ENCODE results near the gene FREM1.

Gene FREM1

DNA sequence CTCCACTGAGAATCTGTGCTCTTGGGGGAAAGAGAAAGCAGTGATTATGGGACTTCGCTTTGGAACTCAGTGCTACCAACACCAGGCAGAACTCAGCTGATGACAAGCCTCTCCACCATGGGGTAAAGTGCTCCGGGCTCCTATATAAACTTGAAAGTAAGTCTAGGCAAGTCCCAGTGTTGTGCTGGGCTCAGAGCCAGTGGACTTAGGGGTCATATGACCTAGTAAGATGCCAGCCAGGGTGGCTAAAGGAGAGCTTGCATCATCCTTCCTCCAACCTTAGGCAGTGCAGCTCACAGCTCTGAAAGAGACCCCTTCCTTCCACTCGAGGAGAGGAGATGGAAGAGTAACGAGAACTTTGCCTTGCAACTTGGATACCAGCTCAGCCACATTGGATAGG is 35.1 kb upstream of the FREM1 start:
- no peak for ATAC-seq
- TF ChIP-seq OSR1 (CRISPR knock-in tag; IDR thresholded peaks at IDR 0.05): no peak
- TF ChIP-seq PATZ1 (CRISPR knock-in tag; IDR thresholded peaks at IDR 0.05; ENCODE audit: borderline replicate concordance): no peak

- TF ChIP-seq ISL1 (CRISPR knock-in tag; IDR thresholded peaks at IDR 0.05) (no peak), GLIS3 (CRISPR knock-in tag; IDR thresholded peaks at IDR 0.05) (no peak), ZC3H10 (CRISPR knock-in tag; IDR thresholded peaks at IDR 0.05) (no peak), OSR1 (CRISPR knock-in tag; IDR thresholded peaks at IDR 0.05) (no peak), BACH2 (CRISPR knock-in tag; IDR thresholded peaks at IDR 0.05; ENCODE audit: borderline replicate concordance) (no peak)
- no peak for ATAC-seq
These were observed 31.5 kb upstream of the FREM1 start for GRCh38 chr9:14941501-14942405.

- TF ChIP-seq CSDC2 (CRISPR knock-in tag; IDR thresholded peaks at IDR 0.05) (no peak), TCF4 (CRISPR knock-in tag; IDR thresholded peaks at IDR 0.05; ENCODE audit: borderline replicate concordance) (no peak), PATZ1 (CRISPR knock-in tag; IDR thresholded peaks at IDR 0.05; ENCODE audit: borderline replicate concordance) (no peak), POU6F1 (CRISPR knock-in tag; IDR thresholded peaks at IDR 0.05; ENCODE audit: borderline replicate concordance, low read depth) (no peak), ZFP3 (CRISPR knock-in tag; IDR thresholded peaks at IDR 0.05) (no peak), ISL1 (CRISPR knock-in tag; IDR thresholded peaks at IDR 0.05) (no peak), TSHZ2 (CRISPR knock-in tag; IDR thresholded peaks at IDR 0.05) (no peak), ZNF565 (CRISPR knock-in tag; conservative IDR thresholded peaks at IDR 0.05; ENCODE audit: low read depth) (no peak), TOX (CRISPR knock-in tag; IDR thresholded peaks at IDR 0.05; ENCODE audit: borderline replicate concordance) (no peak), ESRRG (CRISPR knock-in tag; IDR thresholded peaks at IDR 0.05) (no peak), ZFP30 (CRISPR knock-in tag; IDR thresholded peaks at IDR 0.05) (no peak)
- TF ChIP-seq, protein P1, sequence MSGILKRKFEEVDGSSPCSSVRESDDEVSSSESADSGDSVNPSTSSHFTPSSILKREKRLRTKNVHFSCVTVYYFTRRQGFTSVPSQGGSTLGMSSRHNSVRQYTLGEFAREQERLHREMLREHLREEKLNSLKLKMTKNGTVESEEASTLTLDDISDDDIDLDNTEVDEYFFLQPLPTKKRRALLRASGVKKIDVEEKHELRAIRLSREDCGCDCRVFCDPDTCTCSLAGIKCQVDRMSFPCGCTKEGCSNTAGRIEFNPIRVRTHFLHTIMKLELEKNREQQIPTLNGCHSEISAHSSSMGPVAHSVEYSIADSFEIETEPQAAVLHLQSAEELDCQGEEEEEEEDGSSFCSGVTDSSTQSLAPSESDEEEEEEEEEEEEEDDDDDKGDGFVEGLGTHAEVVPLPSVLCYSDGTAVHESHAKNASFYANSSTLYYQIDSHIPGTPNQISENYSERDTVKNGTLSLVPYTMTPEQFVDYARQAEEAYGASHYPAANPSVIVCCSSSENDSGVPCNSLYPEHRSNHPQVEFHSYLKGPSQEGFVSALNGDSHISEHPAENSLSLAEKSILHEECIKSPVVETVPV (CRISPR knock-in tag; IDR thresholded peaks at IDR 0.05): no peak
- TF ChIP-seq, protein P2, sequence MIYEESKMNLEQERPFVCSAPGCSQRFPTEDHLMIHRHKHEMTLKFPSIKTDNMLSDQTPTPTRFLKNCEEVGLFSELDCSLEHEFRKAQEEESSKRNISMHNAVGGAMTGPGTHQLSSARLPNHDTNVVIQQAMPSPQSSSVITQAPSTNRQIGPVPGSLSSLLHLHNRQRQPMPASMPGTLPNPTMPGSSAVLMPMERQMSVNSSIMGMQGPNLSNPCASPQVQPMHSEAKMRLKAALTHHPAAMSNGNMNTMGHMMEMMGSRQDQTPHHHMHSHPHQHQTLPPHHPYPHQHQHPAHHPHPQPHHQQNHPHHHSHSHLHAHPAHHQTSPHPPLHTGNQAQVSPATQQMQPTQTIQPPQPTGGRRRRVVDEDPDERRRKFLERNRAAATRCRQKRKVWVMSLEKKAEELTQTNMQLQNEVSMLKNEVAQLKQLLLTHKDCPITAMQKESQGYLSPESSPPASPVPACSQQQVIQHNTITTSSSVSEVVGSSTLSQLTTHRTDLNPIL (CRISPR knock-in tag; IDR thresholded peaks at IDR 0.05; ENCODE audit: low read depth): no peak
- no peak for ATAC-seq
These were observed 29.1 kb upstream of the FREM1 start for GRCh38 chr9:14939378-14939777.

All from SK-N-SH treated with all-trans-retinoic acid at 6 μM for 48 hours (cell line).